HepG2 (cell line): ENCODE results near the gene IRX2. TPM values are rescaled to one million over a fixed set of nuclear protein-coding genes. Genes with fewer than 3 reads are reported as not detected.

ENCODE experiments used
- ATAC-seq: fragments of 200-7000 bp; cut with Tn5 transposase; 3 replicates; pipeline ENCODE4 v1.9.1; 2020; ENCODE audit warnings: mild to moderate bottlenecking, moderate library complexity
- BruUV-seq: library from RNA; stranded (reverse); fragments of 400-500 nt; replicated peaks from 2 replicates; lab custom pipeline; 2021; lab: Mats Ljungman, UMichigan
- CTCF ChIA-PET: fragments of 300-600 bp; formaldehyde crosslinking; extraction: SDS; loops from one replicate; lab custom pipeline; 2021; ENCODE audit warnings: low total read pairs, inconsistent platforms, low intra/inter-chr PET ratio; lab: Yijun Ruan, JAX
- POLR2A ChIA-PET: fragments of 350-600 bp; sonication (Branson Sonifier 250); formaldehyde crosslinking; loops from one replicate; lab custom pipeline; 2020; ENCODE audit warnings: antibody characterized with exemption, inconsistent platforms; lab: Yijun Ruan, JAX
- DNase-seq: peaks from one replicate; pipeline ENCODE4 v3.0.0-alpha.2; 2015; ENCODE audit warnings: low spot score
- FAIRE-seq: peaks from 3 replicates; lab custom pipeline; 2011; peaks lifted over from hg19 to GRCh38; lab: Jason Lieb, UNC
- H2AFZ ChIP-seq: one replicate; pipeline ENCODE4 v1.6.1; 2011; ENCODE audit warnings: low read length, inconsistent platforms
- H3K27ac ChIP-seq: fragments of 300-600 bp; 3 replicates; pipeline ENCODE4 v1.8.0; 2011; ENCODE audit warnings: mixed run types, mild to moderate bottlenecking, mixed read lengths, low read length, inconsistent platforms; ENCODE audit not compliant: insufficient read depth; ENCODE audit errors: extremely low read length
- H3K27me3 ChIP-seq, 2 experiments: fragments of 200-600 bp in 1 of 2; 2 replicates in 1 of 2; 3 replicates in 1 of 2; pipeline versions ENCODE4 v1.6.0 to v1.8.0; 2011; ENCODE audit warnings: low read length in 2 of 2, mild to moderate bottlenecking in 2 of 2, moderate library complexity in 2 of 2, inconsistent platforms in 1 of 2; ENCODE audit not compliant: insufficient read depth in 2 of 2, control insufficient read depth in 1 of 2
- H3K36me3 ChIP-seq, 2 experiments: fragments of 200-600 bp in 1 of 2; replicated peaks in 1 of 2; 2 replicates in 1 of 2; 3 replicates in 1 of 2; pipeline versions ENCODE4 v1.5.1 to v1.8.0; 2011; ENCODE audit warnings: low read length in 2 of 2, inconsistent platforms in 1 of 2; ENCODE audit not compliant: insufficient read depth in 2 of 2, control insufficient read depth in 1 of 2
- H3K4me1 ChIP-seq: 2 replicates; pipeline ENCODE4 v1.5.1; 2012; ENCODE audit warnings: low read length, inconsistent platforms; ENCODE audit not compliant: insufficient read depth
- H3K4me2 ChIP-seq: 2 replicates; pipeline ENCODE4 v1.6.0; 2011; ENCODE audit warnings: low read depth, low read length, inconsistent platforms
- H3K4me3 ChIP-seq, 3 experiments: fragments of 200-600 bp in 1 of 3; sonication (generic), shearing (Covaris generic) in 1 of 3; replicated peaks in 1 of 3; 2 replicates each; pipeline ENCODE4 v1.5.1; 2011 to 2016; ENCODE audit warnings: low read length in 3 of 3, inconsistent platforms in 2 of 3, low read depth in 2 of 3, mild to moderate bottlenecking in 2 of 3, control low read depth in 1 of 3, mixed read lengths in 1 of 3; ENCODE audit not compliant: insufficient read depth in 1 of 3
- H3K79me2 ChIP-seq: one replicate; pipeline ENCODE4 v1.6.1; 2011; ENCODE audit warnings: low read length, inconsistent platforms; ENCODE audit not compliant: insufficient read depth
- H3K9ac ChIP-seq: 2 replicates; pipeline ENCODE4 v1.6.0; 2011; ENCODE audit warnings: mild to moderate bottlenecking, low read depth, low read length, inconsistent platforms; ENCODE audit not compliant: insufficient read depth
- H3K9me3 ChIP-seq: 2 replicates; pipeline ENCODE4 v1.5.1; 2012; ENCODE audit warnings: mild to moderate bottlenecking, low read length
- H4K20me1 ChIP-seq: 2 replicates; pipeline ENCODE4 v1.6.0; 2011; ENCODE audit warnings: inconsistent platforms, mild to moderate bottlenecking, low read length, moderate library complexity; ENCODE audit not compliant: insufficient read depth
- BCL6 ChIP-seq: IDR thresholded peaks from 2 replicates; pipeline ENCODE4 v1.6.1; 2016; ENCODE audit warnings: missing genetic modification reagents, missing compliant biosample characterization
- FLYWCH1 ChIP-seq: sonication (generic); formaldehyde crosslinking; IDR thresholded peaks from 2 replicates; pipeline ENCODE4 v1.8.1; 2023; ENCODE audit warnings: mild to moderate bottlenecking, missing genetic modification reagents
- GATAD2A ChIP-seq: IDR thresholded peaks from 2 replicates; pipeline ENCODE4 v1.6.1; 2016
- KAT8 ChIP-seq: IDR thresholded peaks from 2 replicates; pipeline ENCODE4 v1.6.1; 2016; ENCODE audit warnings: missing genetic modification reagents, missing compliant biosample characterization
- MZF1 ChIP-seq: sonication (generic); formaldehyde crosslinking; IDR thresholded peaks from 2 replicates; pipeline ENCODE4 v1.8.1; 2023; ENCODE audit warnings: mild to moderate bottlenecking, missing genetic modification reagents, borderline replicate concordance
- NFATC3 ChIP-seq: sonication (generic); formaldehyde crosslinking; IDR thresholded peaks from 2 replicates; pipeline ENCODE4 v1.5.1; 2020; ENCODE audit warnings: mild to moderate bottlenecking, missing genetic modification reagents
- RBFOX2 ChIP-seq: fragments of 200-400 bp; formaldehyde crosslinking; IDR thresholded peaks from 2 replicates; pipeline ENCODE4 v1.6.1; 2017; ENCODE audit warnings: low read depth, mild to moderate bottlenecking, low read length
- ZNF543 ChIP-seq: sonication (generic); formaldehyde crosslinking; IDR thresholded peaks from 2 replicates; pipeline ENCODE4 v1.4.0; 2020; ENCODE audit warnings: mild to moderate bottlenecking, missing genetic modification reagents
- ZNF7 ChIP-seq: IDR thresholded peaks from 2 replicates; pipeline ENCODE4 v1.6.1; 2016; ENCODE audit warnings: missing biosample characterization, missing genetic modification reagents
- WGBS: methylation state at CpG from one replicate; pipeline ENCODE4 v1.1.6; 2017; ENCODE audit warnings: low lambda C conversion rate; 5-methylcytosine and 5-hydroxymethylcytosine counted together
- in situ Hi-C: cut with HindIII; loops from 2 replicates; pipeline ENCODE4 v1.10.0; 2017; ENCODE audit warnings: low pct_unique_long_range_greater_than_20kb; ENCODE audit not compliant: extremely low pct_ligation_motif_present
- intact Hi-C: fragments of 100-400 bp; cut with micrococcal nuclease; formaldehyde crosslinking; loops from one replicate; pipeline ENCODE4 v1.10.0; 2022; ENCODE audit not compliant: unreplicated experiment
- polyA plus RNA-seq, 8 experiments: library from polyadenylated mRNA; depleted of rRNA in 3 of 8; stranded (reverse) in 7 of 8; unstranded in 1 of 8; fragments of >200 nt; fragmentation: Illumina TruSeq in 4 of 8; extraction: Trizol in 4 of 8; gene quantifications; 2 replicates each; pipeline versions ENCODE4 v1.2.1 to v1.2.3, GENCODE V29; 2011 to 2016; ENCODE audit warnings: low read depth in 4 of 8, missing spikeins in 1 of 8, mixed read lengths in 1 of 8; ENCODE audit not compliant: insufficient read depth in 1 of 8
- total RNA-seq, 5 experiments: library from RNA; depleted of rRNA; stranded (reverse); fragments of >200 nt; fragmentation: Illumina TruSeq; extraction: Trizol; gene quantifications; 2 replicates each; pipeline ENCODE4 v1.2.3, GENCODE V29; 2016; ENCODE audit warnings: low read depth in 1 of 5
- TF ChIP-seq, protein P1 (sequence below): sonication (generic); formaldehyde crosslinking; IDR thresholded peaks from 2 replicates; pipeline ENCODE4 v1.8.0; 2022; ENCODE audit warnings: mild to moderate bottlenecking, missing genetic modification reagents, moderate library complexity
- TF ChIP-seq, protein P2 (sequence below): IDR thresholded peaks from 2 replicates; pipeline ENCODE4 v1.6.1; 2016; ENCODE audit warnings: missing biosample characterization, missing genetic modification reagents, low read depth
- TF ChIP-seq, protein P3 (sequence below), 2 experiments: sonication (generic) in 1 of 2; formaldehyde crosslinking in 1 of 2; IDR thresholded peaks; 2 replicates each; pipeline versions ENCODE4 v1.4.0 to v1.6.1; 2018 to 2020; ENCODE audit warnings: missing genetic modification reagents in 2 of 2, borderline replicate concordance in 1 of 2, low read depth in 1 of 2, mild to moderate bottlenecking in 1 of 2, missing biosample characterization in 1 of 2

IRX2 gene
- total and polyA plus RNA-seq, 2 of the 13 experiments (the other 11 are each of a cell fraction or from before 2014, with no cell fraction given): not detected

DNA sequence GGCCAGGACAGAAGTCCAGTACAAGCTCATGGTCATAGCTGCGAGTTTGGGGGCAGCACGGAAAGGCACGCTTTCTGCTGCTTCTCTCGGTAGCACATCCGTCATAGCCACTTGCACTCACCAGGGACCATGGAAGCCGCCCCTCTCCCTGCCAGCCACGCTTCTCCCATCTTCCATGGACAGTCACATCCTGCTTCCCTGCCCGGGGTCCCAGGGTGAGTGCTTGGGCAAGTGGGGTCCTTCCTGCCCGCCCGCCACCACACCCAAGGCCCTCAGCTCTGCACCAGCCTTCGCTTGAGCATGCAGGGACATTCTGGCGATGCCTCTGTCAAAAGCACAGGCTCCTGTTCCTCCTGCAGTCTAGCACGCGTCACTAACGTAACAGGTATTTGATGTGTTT lies 13.1 kb upstream of the IRX2 start (continued):
- TF ChIP-seq NFATC3: no peak
- TF ChIP-seq RBFOX2: no peak
- TF ChIP-seq, all 625 proteins: peak for 0

DNA sequence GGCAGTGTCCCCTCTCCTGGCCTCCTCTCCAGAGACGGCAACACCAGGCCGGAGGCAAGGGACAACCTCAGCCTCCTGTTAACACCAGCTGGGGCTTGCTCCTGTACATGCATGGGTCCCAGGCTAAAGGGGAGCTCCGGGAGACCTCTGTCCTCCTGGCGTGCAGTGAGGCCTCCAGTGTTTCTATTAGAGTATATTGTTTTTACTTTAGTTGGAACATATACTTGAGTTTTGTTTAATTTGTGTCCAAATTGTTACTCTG lies 12.0 kb upstream of the IRX2 start:
- no TSS peak for BruUV-seq
- POLR2A ChIA-PET: no interaction called here
- H2AFZ ChIP-seq: no peak overlapping the region
- no peak overlapping the region for H3K4me2 ChIP-seq
- no peak overlapping the region for H3K9ac ChIP-seq
- H3K36me3 ChIP-seq: no peaks in the 10 kb centered on the region
- in situ Hi-C loops: no loop called here
- CTCF ChIA-PET: no interaction called here
- no peaks in the 10 kb centered on the region for H4K20me1 ChIP-seq
- no peak for DNase-seq
- no peaks in the 10 kb centered on the region for H3K79me2 ChIP-seq
- H3K27ac ChIP-seq: no peak overlapping the region
- H3K9me3 ChIP-seq: no peaks in the 10 kb centered on the region
- no peaks in the 10 kb centered on the region for H3K4me1 ChIP-seq
- H3K4me3 ChIP-seq: no peak overlapping the region
- WGBS: 3% methylated on average over 3 of the region's 4 CpGs
- peaks cover 1 to 9% of the 10 kb centered on the region in 2 experiments; a peak in 3 of 5 replicates for H3K27me3 ChIP-seq
- intact Hi-C loops: no loop called here
- ATAC-seq: no peak
- no peak for FAIRE-seq
- TF ChIP-seq, protein P1, sequence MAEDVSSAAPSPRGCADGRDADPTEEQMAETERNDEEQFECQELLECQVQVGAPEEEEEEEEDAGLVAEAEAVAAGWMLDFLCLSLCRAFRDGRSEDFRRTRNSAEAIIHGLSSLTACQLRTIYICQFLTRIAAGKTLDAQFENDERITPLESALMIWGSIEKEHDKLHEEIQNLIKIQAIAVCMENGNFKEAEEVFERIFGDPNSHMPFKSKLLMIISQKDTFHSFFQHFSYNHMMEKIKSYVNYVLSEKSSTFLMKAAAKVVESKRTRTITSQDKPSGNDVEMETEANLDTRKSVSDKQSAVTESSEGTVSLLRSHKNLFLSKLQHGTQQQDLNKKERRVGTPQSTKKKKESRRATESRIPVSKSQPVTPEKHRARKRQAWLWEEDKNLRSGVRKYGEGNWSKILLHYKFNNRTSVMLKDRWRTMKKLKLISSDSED (CRISPR knock-in tag): no peak
- TF ChIP-seq ZNF543 (CRISPR knock-in tag) (no peak), BCL6 (CRISPR knock-in tag) (no peak), ZNF7 (CRISPR knock-in tag) (no peak), MZF1 (CRISPR knock-in tag) (no peak), GATAD2A (CRISPR knock-in tag) (no peak), KAT8 (no peak), FLYWCH1 (CRISPR knock-in tag) (no peak)
- TF ChIP-seq, protein P2, sequence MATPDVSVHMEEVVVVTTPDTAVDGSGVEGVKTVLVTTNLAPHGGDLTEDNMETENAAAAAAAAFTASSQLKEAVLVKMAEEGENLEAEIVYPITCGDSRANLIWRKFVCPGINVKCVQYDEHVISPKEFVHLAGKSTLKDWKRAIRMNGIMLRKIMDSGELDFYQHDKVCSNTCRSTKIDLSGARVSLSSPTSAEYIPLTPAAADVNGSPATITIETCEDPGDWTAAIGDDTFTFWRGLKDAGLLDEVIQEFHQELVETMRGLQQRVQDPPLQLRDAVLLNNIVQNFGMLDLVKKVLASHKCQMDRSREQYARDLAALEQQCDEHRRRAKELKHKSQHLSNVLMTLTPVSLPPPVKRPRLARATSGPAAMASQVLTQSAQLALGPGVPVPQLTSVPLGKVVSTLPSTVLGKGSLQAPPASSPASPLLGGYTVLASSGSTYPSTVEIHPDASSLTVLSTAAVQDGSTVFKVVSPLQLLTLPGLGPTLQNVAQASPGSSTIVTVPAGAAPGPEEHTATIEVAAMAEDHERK (CRISPR knock-in tag): no peak
- TF ChIP-seq, protein P3, sequence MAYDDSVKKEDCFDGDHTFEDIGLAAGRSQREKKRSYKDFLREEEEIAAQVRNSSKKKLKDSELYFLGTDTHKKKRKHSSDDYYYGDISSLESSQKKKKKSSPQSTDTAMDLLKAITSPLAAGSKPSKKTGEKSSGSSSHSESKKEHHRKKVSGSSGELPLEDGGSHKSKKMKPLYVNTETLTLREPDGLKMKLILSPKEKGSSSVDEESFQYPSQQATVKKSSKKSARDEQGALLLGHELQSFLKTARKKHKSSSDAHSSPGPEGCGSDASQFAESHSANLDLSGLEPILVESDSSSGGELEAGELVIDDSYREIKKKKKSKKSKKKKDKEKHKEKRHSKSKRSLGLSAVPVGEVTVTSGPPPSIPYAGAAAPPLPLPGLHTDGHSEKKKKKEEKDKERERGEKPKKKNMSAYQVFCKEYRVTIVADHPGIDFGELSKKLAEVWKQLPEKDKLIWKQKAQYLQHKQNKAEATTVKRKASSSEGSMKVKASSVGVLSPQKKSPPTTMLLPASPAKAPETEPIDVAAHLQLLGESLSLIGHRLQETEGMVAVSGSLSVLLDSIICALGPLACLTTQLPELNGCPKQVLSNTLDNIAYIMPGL (CRISPR knock-in tag; IDR thresholded peaks at IDR 0.05; ENCODE audit: borderline replicate concordance in 1 of 2, low read depth in 1 of 2): no peak
